Measurements from ENCODE around the gene AGFG2. TPM values are rescaled to one million over a fixed set of nuclear protein-coding genes. Genes with fewer than 3 reads are reported as not detected.
A peak's percentile ranks its signal among the peaks of the same experiment; 100 is the strongest.

AGFG2 gene
- total and polyA plus RNA-seq, 2 of the 13 experiments (the other 11 are each of a cell fraction or from before 2014, with no cell fraction given): 125 to 132 TPM

- no peak for TF ChIP-seq ZNF512B (CRISPR knock-in tag; IDR thresholded peaks at IDR 0.05; ENCODE audit: borderline replicate concordance)
- peak; percentile 67 for TF ChIP-seq RBM22 (optimal IDR thresholded peaks at IDR 0.05; ENCODE audit: low read length)
- no peak for TF ChIP-seq ZNF777 (CRISPR knock-in tag; IDR thresholded peaks at IDR 0.05)
- peak; percentile 16; the same call in 1 of the 2 replicates for TF ChIP-seq SIN3A (IDR thresholded peaks at IDR 0.05; ENCODE audit: borderline replicate concordance, low read depth, low read length)
- no peak for TF ChIP-seq TIGD3 (CRISPR knock-in tag; IDR thresholded peaks at IDR 0.05; ENCODE audit: borderline replicate concordance)
- peak; percentile 38; the same call in 1 of the 2 replicates for TF ChIP-seq SIX4 (CRISPR knock-in tag; IDR thresholded peaks at IDR 0.05)
- no peak for TF ChIP-seq ZNF772 (CRISPR knock-in tag; IDR thresholded peaks at IDR 0.05)
- no peak for TF ChIP-seq TBP (CRISPR knock-in tag; IDR thresholded peaks at IDR 0.05)
- no peak for TF ChIP-seq JUND (CRISPR knock-in tag; IDR thresholded peaks at IDR 0.05)
- TF ChIP-seq ZBTB39 (CRISPR knock-in tag; IDR thresholded peaks at IDR 0.05): no peak
- no peak for TF ChIP-seq RERE (CRISPR knock-in tag; IDR thresholded peaks at IDR 0.05; ENCODE audit: low read depth)
- TF ChIP-seq KDM2A (CRISPR knock-in tag; IDR thresholded peaks at IDR 0.05; ENCODE audit: borderline replicate concordance, low read depth): no peak
- no peak for TF ChIP-seq ZNF839 (CRISPR knock-in tag; IDR thresholded peaks at IDR 0.05; ENCODE audit: borderline replicate concordance)
- no peak for TF ChIP-seq CCDC6 (CRISPR knock-in tag; IDR thresholded peaks at IDR 0.05)
- no peak for TF ChIP-seq ZNF558 (CRISPR knock-in tag; IDR thresholded peaks at IDR 0.05; ENCODE audit: borderline replicate concordance)
- no peak for TF ChIP-seq TSC22D2 (CRISPR knock-in tag; IDR thresholded peaks at IDR 0.05; ENCODE audit: borderline replicate concordance)
- TF ChIP-seq HNRNPUL1 (IDR thresholded peaks at IDR 0.05; ENCODE audit: low read depth, low read length): no peak
- peak; percentile 77; the same call in 1 of the 2 replicates for TF ChIP-seq ELF1 (CRISPR knock-in tag; IDR thresholded peaks at IDR 0.05)
Measured at GRCh38 chr7:100567751-100568175, 28.8 kb downstream of the AGFG2 start (continued).
